Measurements from ENCODE around the gene PRKAB1.

The PRKAB1 gene

DNA sequence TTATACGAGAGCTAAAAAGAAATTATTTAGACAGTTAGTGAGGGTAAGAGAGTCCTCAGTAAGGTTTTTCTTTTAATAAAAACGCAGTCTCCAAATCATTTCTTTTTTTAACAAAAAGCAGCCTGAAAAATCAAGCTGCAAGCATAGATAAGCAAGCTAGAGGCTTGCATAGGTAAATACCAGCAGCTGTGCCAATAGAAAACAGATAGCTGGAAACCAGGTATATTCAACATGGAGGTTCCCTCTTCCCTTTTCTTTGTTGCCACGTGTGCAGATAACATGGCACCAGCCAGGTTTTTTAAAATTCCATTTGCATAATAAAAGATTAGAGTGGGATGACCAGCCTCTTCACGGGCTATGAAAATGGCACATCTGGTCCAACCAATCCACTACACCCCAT lies 6.1 kb upstream of the PRKAB1 start:
- no peaks in the 10 kb centered on the region for H3K4me1 ChIP-seq (ENCODE audit: insufficient read depth, poor library complexity, severe bottlenecking)

DNA sequence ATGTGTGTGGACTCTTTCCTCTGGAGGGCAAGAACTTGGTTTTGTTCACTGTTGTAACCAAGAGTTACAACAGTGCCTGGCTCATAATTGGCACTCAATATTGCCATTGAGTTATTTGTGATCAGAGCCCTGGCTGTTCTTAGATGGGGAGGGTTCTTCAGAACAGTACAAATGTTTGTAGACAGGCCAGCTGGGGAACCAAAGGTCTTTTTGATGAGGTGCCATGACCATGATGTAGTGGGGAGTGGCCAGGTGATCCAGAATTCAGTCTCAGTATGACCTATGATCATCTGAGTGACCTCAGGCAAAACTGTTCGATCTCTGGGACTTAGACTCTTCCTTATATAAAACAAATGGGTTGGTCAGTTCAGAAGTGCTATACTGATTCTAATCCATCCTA lies 3.3 kb upstream of the PRKAB1 start:
- ATAC-seq (ENCODE audit: low read depth) (no peak), DNase-seq (ENCODE audit: low spot score) (no peak)
- Histone ChIP-seq H3K27me3 (ENCODE audit: insufficient read depth, poor library complexity, severe bottlenecking) (no peaks in the 10 kb centered on the region), H3K9me3 (ENCODE audit: severe bottlenecking) (no peaks in the 10 kb centered on the region), H3K4me1 (ENCODE audit: insufficient read depth, poor library complexity, severe bottlenecking) (peaks cover 2% of the 10 kb centered on the region), H3K27ac (ENCODE audit: poor library complexity, severe bottlenecking) (no peak overlapping the region), H3K36me3 (ENCODE audit: low read depth) (no peaks in the 10 kb centered on the region), H3K4me3 (ENCODE audit: severe bottlenecking) (no peak overlapping the region)
- TF ChIP-seq, protein P1, sequence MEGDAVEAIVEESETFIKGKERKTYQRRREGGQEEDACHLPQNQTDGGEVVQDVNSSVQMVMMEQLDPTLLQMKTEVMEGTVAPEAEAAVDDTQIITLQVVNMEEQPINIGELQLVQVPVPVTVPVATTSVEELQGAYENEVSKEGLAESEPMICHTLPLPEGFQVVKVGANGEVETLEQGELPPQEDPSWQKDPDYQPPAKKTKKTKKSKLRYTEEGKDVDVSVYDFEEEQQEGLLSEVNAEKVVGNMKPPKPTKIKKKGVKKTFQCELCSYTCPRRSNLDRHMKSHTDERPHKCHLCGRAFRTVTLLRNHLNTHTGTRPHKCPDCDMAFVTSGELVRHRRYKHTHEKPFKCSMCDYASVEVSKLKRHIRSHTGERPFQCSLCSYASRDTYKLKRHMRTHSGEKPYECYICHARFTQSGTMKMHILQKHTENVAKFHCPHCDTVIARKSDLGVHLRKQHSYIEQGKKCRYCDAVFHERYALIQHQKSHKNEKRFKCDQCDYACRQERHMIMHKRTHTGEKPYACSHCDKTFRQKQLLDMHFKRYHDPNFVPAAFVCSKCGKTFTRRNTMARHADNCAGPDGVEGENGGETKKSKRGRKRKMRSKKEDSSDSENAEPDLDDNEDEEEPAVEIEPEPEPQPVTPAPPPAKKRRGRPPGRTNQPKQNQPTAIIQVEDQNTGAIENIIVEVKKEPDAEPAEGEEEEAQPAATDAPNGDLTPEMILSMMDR (IDR thresholded peaks at IDR 0.05; ENCODE audit: poor library complexity, severe bottlenecking), result no peak

More for the DNA sequence above, 6.1 kb upstream of the PRKAB1 start:
- H3K36me3 ChIP-seq (ENCODE audit: low read depth), result no peaks in the 10 kb centered on the region
- H3K9me3 ChIP-seq (ENCODE audit: severe bottlenecking), result no peaks in the 10 kb centered on the region
- H3K27me3 ChIP-seq (ENCODE audit: insufficient read depth, poor library complexity, severe bottlenecking), result no peaks in the 10 kb centered on the region
- TF ChIP-seq, protein P1 (IDR thresholded peaks at IDR 0.05; ENCODE audit: poor library complexity, severe bottlenecking), result no peak
- no peak for DNase-seq (ENCODE audit: low spot score)
- no peak overlapping the region for H3K27ac ChIP-seq (ENCODE audit: poor library complexity, severe bottlenecking)
- H3K4me3 ChIP-seq (ENCODE audit: severe bottlenecking), result no peak overlapping the region
- no peak for ATAC-seq (ENCODE audit: low read depth)

- H3K27me3 ChIP-seq (ENCODE audit: insufficient read depth, poor library complexity, severe bottlenecking), result no peaks in the 10 kb centered on the region
- H3K36me3 ChIP-seq (ENCODE audit: low read depth), result peaks cover under 1% of the 10 kb centered on the region; the same call in 1 of the 2 replicates
- DNase-seq (ENCODE audit: low spot score) (no peak), ATAC-seq (ENCODE audit: low read depth) (no peak)
- H3K9me3 ChIP-seq (ENCODE audit: severe bottlenecking), result no peaks in the 10 kb centered on the region
- H3K27ac ChIP-seq (ENCODE audit: poor library complexity, severe bottlenecking), result no peak overlapping the region
- peaks cover 8% of the 10 kb centered on the region for H3K4me1 ChIP-seq (ENCODE audit: insufficient read depth, poor library complexity, severe bottlenecking)
- TF ChIP-seq, protein P1 (IDR thresholded peaks at IDR 0.05; ENCODE audit: poor library complexity, severe bottlenecking), result no peak
- H3K4me3 ChIP-seq (ENCODE audit: severe bottlenecking), result no peak overlapping the region
Observed at GRCh38 chr12:119665164-119665929, 2.6 kb upstream of the PRKAB1 start.

- H3K4me3 ChIP-seq (ENCODE audit: severe bottlenecking), result no peak overlapping the region
Observed at GRCh38 chr12:119666226-119666795, 1.6 kb upstream of the PRKAB1 start.

More at GRCh38 chr12:119666226-119666795, 1.6 kb upstream of the PRKAB1 start:
- TF ChIP-seq, protein P1 (IDR thresholded peaks at IDR 0.05; ENCODE audit: poor library complexity, severe bottlenecking), result no peak
- Histone ChIP-seq H3K27me3 (ENCODE audit: insufficient read depth, poor library complexity, severe bottlenecking) (no peaks in the 10 kb centered on the region), H3K27ac (ENCODE audit: poor library complexity, severe bottlenecking) (no peak overlapping the region), H3K36me3 (ENCODE audit: low read depth) (peaks cover 11% of the 10 kb centered on the region), H3K4me1 (ENCODE audit: insufficient read depth, poor library complexity, severe bottlenecking) (peaks cover 8% of the 10 kb centered on the region), H3K9me3 (ENCODE audit: severe bottlenecking) (no peaks in the 10 kb centered on the region)
- no peak for DNase-seq (ENCODE audit: low spot score)
- no peak for ATAC-seq (ENCODE audit: low read depth)

Measured in RWPE2 (cell line).